ENCODE results near the gene ZSCAN20. TPM values are rescaled to one million over a fixed set of nuclear protein-coding genes. Genes with fewer than 3 reads are reported as not detected.

ZSCAN20 gene
- total RNA-seq, 4 donors from 2014 or later, result 3.7 to 5.7 (median 4.7) TPM

- TF ChIP-seq EP300 (IDR thresholded peaks at IDR 0.05; ENCODE audit: low read depth) (no peak), CTCF (IDR thresholded peaks at IDR 0.05) (no peak), POLR2AphosphoS5 (IDR thresholded peaks at IDR 0.05) (no peak), POLR2A (IDR thresholded peaks at IDR 0.05) (no peak)
- intact Hi-C loops (cut with DNase I; ENCODE audit: low total_unique reads), result loop anchor here (10.0 kb wide), 1 partner anchor 165 kb away; no protein-coding TSS in a partner anchor
These were observed 12.3 kb upstream of the ZSCAN20 start for GRCh38 chr1:33460144-33460543.

GRCh38 chr1:33460947-33461629 lies 11.4 kb upstream of the ZSCAN20 start:
- 66 to 100% methylated on average over 1 to 4 of the region's 4 CpGs for WGBS, 2 donors (ENCODE audit: low coverage in 1 of 2)
- TF ChIP-seq POLR2A (IDR thresholded peaks at IDR 0.05) (no peak), EP300 (IDR thresholded peaks at IDR 0.05; ENCODE audit: low read depth) (no peak), CTCF (IDR thresholded peaks at IDR 0.05) (no peak), POLR2AphosphoS5 (IDR thresholded peaks at IDR 0.05) (no peak)
- H3K36me3 ChIP-seq, result no peaks in the 10 kb centered on the region
- intact Hi-C loops (cut with DNase I; ENCODE audit: low total_unique reads) (loop anchor here (10.0 kb wide), 1 partner anchor 166 kb away; no protein-coding TSS in a partner anchor), in situ Hi-C loops (cut with MboI; ENCODE audit: low pct_ligation_motif_present in 1 of 4, low pct_unique_long_range_greater_than_20kb in 1 of 4, low sequenced_read_pairs in 3 of 4) (loop anchor here in 3 of 4 donors (10.0 to 25.0 kb wide), 3 partner anchors 99 to 174 kb away; no protein-coding TSS in a partner anchor)
- H3K4me1 ChIP-seq, result peaks cover 0 to 33% (median 6%) of the 10 kb centered on the region in 4 donors
- peak; percentile 43 for DNase-seq
- H3K27ac ChIP-seq, result peak overlapping the region; percentile 54 to 79 (median 60)
- H3K27me3 ChIP-seq, result no peaks in the 10 kb centered on the region
- H3K9me3 ChIP-seq, result no peaks in the 10 kb centered on the region
- no peak overlapping the region for H3K4me3 ChIP-seq

More at GRCh38 chr1:33460144-33460543, 12.3 kb upstream of the ZSCAN20 start:
- H3K36me3 ChIP-seq, result no peaks in the 10 kb centered on the region
- WGBS, 2 donors (ENCODE audit: low coverage in 1 of 2), result 70 to 79% methylated on average over 2 to 3 of the region's 3 CpGs
- no peak overlapping the region for H3K4me3 ChIP-seq
- DNase-seq, result no peak
- peak overlapping the region; percentile 54 to 79 (median 60) for H3K27ac ChIP-seq
- in situ Hi-C loops (cut with MboI; ENCODE audit: low pct_ligation_motif_present in 1 of 4, low pct_unique_long_range_greater_than_20kb in 1 of 4, low sequenced_read_pairs in 3 of 4), result loop anchor here in 3 of 4 donors (10.0 to 25.0 kb wide), 3 partner anchors 98 to 173 kb away; no protein-coding TSS in a partner anchor
- H3K27me3 ChIP-seq, result no peaks in the 10 kb centered on the region
- peaks cover 0 to 37% (median 7%) of the 10 kb centered on the region in 4 donors for H3K4me1 ChIP-seq
- no peaks in the 10 kb centered on the region for H3K9me3 ChIP-seq

- Histone ChIP-seq H3K4me1 (peaks cover 0 to 36% (median 6%) of the 10 kb centered on the region in 4 donors), H3K27me3 (no peaks in the 10 kb centered on the region), H3K36me3 (no peaks in the 10 kb centered on the region), H3K9me3 (no peaks in the 10 kb centered on the region), H3K4me3 (no peak overlapping the region), H3K27ac (no peak overlapping the region)
- intact Hi-C loops (cut with DNase I; ENCODE audit: low total_unique reads), result loop anchor here (10.0 kb wide), 1 partner anchor 168 kb away; no protein-coding TSS in a partner anchor
- in situ Hi-C loops (cut with MboI; ENCODE audit: low pct_ligation_motif_present in 1 of 4, low pct_unique_long_range_greater_than_20kb in 1 of 4, low sequenced_read_pairs in 3 of 4), result loop anchor here in 3 of 4 donors (10.0 to 25.0 kb wide), 3 partner anchors 100 to 175 kb away; no protein-coding TSS in a partner anchor
- TF ChIP-seq POLR2A (IDR thresholded peaks at IDR 0.05) (no peak), CTCF (IDR thresholded peaks at IDR 0.05) (no peak), EP300 (IDR thresholded peaks at IDR 0.05; ENCODE audit: low read depth) (no peak), POLR2AphosphoS5 (IDR thresholded peaks at IDR 0.05) (no peak)
- 72 to 83% methylated on average over 5 to 8 of the region's 8 CpGs for WGBS, 2 donors (ENCODE audit: low coverage in 1 of 2)
- DNase-seq, result no peak
These were observed 9.9 kb upstream of the ZSCAN20 start for GRCh38 chr1:33462405-33463164.

- no peak for DNase-seq
- Histone ChIP-seq H3K27me3 (no peaks in the 10 kb centered on the region), H3K4me1 (peaks cover 0 to 26% (median 4%) of the 10 kb centered on the region in 4 donors), H3K9me3 (no peaks in the 10 kb centered on the region), H3K36me3 (no peaks in the 10 kb centered on the region), H3K4me3 (no peak overlapping the region), H3K27ac (no peak overlapping the region)
- intact Hi-C loops (cut with DNase I; ENCODE audit: low total_unique reads), result loop anchor here (10.0 kb wide), 1 partner anchor 170 kb away; no protein-coding TSS in a partner anchor
- no peak for TF ChIP-seq EP300 (IDR thresholded peaks at IDR 0.05; ENCODE audit: low read depth)
- WGBS, 2 donors (ENCODE audit: low coverage in 1 of 2), result 83 to 93% methylated on average over 2 to 3 of the region's 3 CpGs
- in situ Hi-C loops (cut with MboI; ENCODE audit: low pct_ligation_motif_present in 1 of 4, low pct_unique_long_range_greater_than_20kb in 1 of 4, low sequenced_read_pairs in 3 of 4), result loop anchor here in 3 of 4 donors (10.0 to 25.0 kb wide), 3 partner anchors 102 to 177 kb away; no protein-coding TSS in a partner anchor
These were observed 7.9 kb upstream of the ZSCAN20 start for GRCh38 chr1:33464552-33464951.

Measured in transverse colon (tissue), 4 donors.